Endothelial cell of umbilical vein (primary cell): ENCODE results near the gene TMEM51. TPM values are rescaled to one million over a fixed set of nuclear protein-coding genes. Genes with fewer than 3 reads are reported as not detected.

Experiments used
- BruUV-seq: library from RNA; stranded (reverse); fragments of 400-500 nt; replicated peaks from 2 replicates; lab custom pipeline; 2021; lab: Mats Ljungman, UMichigan
- CTCF ChIA-PET: fragments of 300-600, 350-600 bp; sonication (Branson Sonifier 250); formaldehyde crosslinking; loops from one replicate; lab custom pipeline; 2021; ENCODE audit warnings: antibody characterized with exemption, inconsistent platforms; lab: Charles Lee
- POLR2A ChIA-PET: fragments of 300-600, 350-600 bp; sonication (Branson Sonifier 250); formaldehyde crosslinking; loops from one replicate; lab custom pipeline; 2021; ENCODE audit warnings: antibody characterized with exemption, inconsistent platforms; lab: Charles Lee
- DNase-seq: peaks from one replicate; pipeline ENCODE4 v3.0.0-alpha.2; 2011; ENCODE audit warnings: low read depth, low spot score
- FAIRE-seq: peaks from 2 replicates; lab custom pipeline; 2011; peaks lifted over from hg19 to GRCh38; lab: Jason Lieb, UNC
- H2AFZ ChIP-seq: 2 replicates; pipeline ENCODE4 v1.6.0; 2012; ENCODE audit warnings: low read depth, low read length, control low read depth, inconsistent platforms
- H3K27ac ChIP-seq: 2 replicates; pipeline ENCODE4 v1.5.1; 2011; ENCODE audit warnings: low read depth, mild to moderate bottlenecking, control low read depth, low read length, moderate library complexity; ENCODE audit not compliant: insufficient read depth
- H3K27me3 ChIP-seq, 2 experiments: 2 replicates each; pipeline versions ENCODE4 v1.6.0 to v1.6.1; 2011; ENCODE audit warnings: low read length in 2 of 2, mixed read lengths in 1 of 2; ENCODE audit not compliant: control insufficient read depth in 2 of 2, insufficient read depth in 2 of 2
- H3K36me3 ChIP-seq, 2 experiments: 2 replicates in 1 of 2; 3 replicates in 1 of 2; pipeline ENCODE4 v1.5.1; 2011; ENCODE audit warnings: low read length in 2 of 2, mild to moderate bottlenecking in 1 of 2, moderate library complexity in 1 of 2; ENCODE audit not compliant: control insufficient read depth in 2 of 2, insufficient read depth in 2 of 2; ENCODE audit errors: extremely low read depth in 1 of 2
- H3K4me1 ChIP-seq: 3 replicates; pipeline ENCODE4 v1.5.1; 2011; ENCODE audit warnings: mild to moderate bottlenecking, low read length; ENCODE audit not compliant: control insufficient read depth, insufficient read depth; ENCODE audit errors: extremely low read depth
- H3K4me2 ChIP-seq: 2 replicates; pipeline ENCODE4 v1.6.1; 2011; ENCODE audit warnings: low read length, control low read depth, mixed read lengths; ENCODE audit not compliant: insufficient read depth
- H3K4me3 ChIP-seq, 3 experiments: fragments of 200-600 bp in 1 of 3; sonication (generic), shearing (Covaris generic) in 1 of 3; replicated peaks in 1 of 3; 2 replicates each; pipeline ENCODE4 v1.5.1; 2011 to 2016; ENCODE audit warnings: control low read depth in 3 of 3, low read length in 3 of 3, mild to moderate bottlenecking in 2 of 3, inconsistent platforms in 1 of 3, low read depth in 1 of 3, moderate library complexity in 1 of 3; ENCODE audit not compliant: insufficient read depth in 1 of 3
- H3K79me2 ChIP-seq: 2 replicates; pipeline ENCODE4 v1.6.0; 2012; ENCODE audit warnings: low read length, inconsistent platforms; ENCODE audit not compliant: control insufficient read depth, insufficient read depth
- H3K9ac ChIP-seq: replicated peaks from 2 replicates; pipeline ENCODE3; 2011; ENCODE audit warnings: low read length, control low read depth; ENCODE audit not compliant: insufficient read depth; ENCODE audit errors: extremely low read depth
- H3K9me1 ChIP-seq: replicated peaks from 3 replicates; pipeline ENCODE4 v1.6.0; 2011; ENCODE audit warnings: mild to moderate bottlenecking, low read length; ENCODE audit not compliant: control insufficient read depth, insufficient read depth; ENCODE audit errors: extremely low read depth
- H3K9me3 ChIP-seq: replicated peaks from 2 replicates; pipeline ENCODE4 v1.5.1; 2012; ENCODE audit warnings: low read length, inconsistent platforms; ENCODE audit not compliant: control insufficient read depth, insufficient read depth
- H4K20me1 ChIP-seq: replicated peaks from 2 replicates; pipeline ENCODE3; 2011; ENCODE audit warnings: mild to moderate bottlenecking, low read length; ENCODE audit not compliant: control insufficient read depth, insufficient read depth; ENCODE audit errors: extremely low read depth
- CTCF ChIP-seq, 2 donors: IDR thresholded peaks; 1 replicate in 1 of 2; 2 replicates in 1 of 2; pipeline ENCODE4 v1.5.1; 2011; ENCODE audit warnings: low read length in 2 of 2, mild to moderate bottlenecking in 2 of 2, moderate library complexity in 2 of 2, control low read depth in 1 of 2, inconsistent platforms in 1 of 2, low read depth in 1 of 2; ENCODE audit not compliant: insufficient read depth in 1 of 2; ENCODE audit errors: extremely low read depth in 1 of 2
- EZH2 ChIP-seq: IDR thresholded peaks from 2 replicates; pipeline ENCODE4 v1.6.1; 2012; ENCODE audit warnings: borderline replicate concordance, low read depth, mild to moderate bottlenecking, moderate library complexity, low read length, inconsistent platforms; ENCODE audit not compliant: severe bottlenecking
- FOS ChIP-seq: IDR thresholded peaks from 2 replicates; pipeline ENCODE4 v1.6.1; 2011; ENCODE audit warnings: mild to moderate bottlenecking, low read length, moderate library complexity, borderline replicate concordance; ENCODE audit not compliant: insufficient read depth
- GATA2 ChIP-seq: IDR thresholded peaks from 2 replicates; pipeline ENCODE4 v1.7.0; 2011; ENCODE audit warnings: low read depth, mild to moderate bottlenecking, moderate library complexity, mixed read lengths, low read length; ENCODE audit not compliant: insufficient read length, insufficient read depth
- JUN ChIP-seq: IDR thresholded peaks from 2 replicates; pipeline ENCODE4 v1.6.1; 2011; ENCODE audit warnings: borderline replicate concordance, low read depth; ENCODE audit not compliant: insufficient read length, insufficient read depth
- MAX ChIP-seq: IDR thresholded peaks from 2 replicates; pipeline ENCODE4 v1.6.1; 2011; ENCODE audit not compliant: insufficient read depth, insufficient read length
- MYC ChIP-seq: IDR thresholded peaks from one replicate; pipeline ENCODE4 v1.6.1; 2011; ENCODE audit warnings: mild to moderate bottlenecking, low read depth, low read length
- POLR2A ChIP-seq: IDR thresholded peaks from 2 replicates; pipeline ENCODE4 v1.6.1; 2012; ENCODE audit warnings: low read depth, mild to moderate bottlenecking, control low read depth, low read length
- POLR2AphosphoS5 ChIP-seq: IDR thresholded peaks from 2 replicates; pipeline ENCODE4 v1.6.1; 2012; ENCODE audit warnings: low read depth, mild to moderate bottlenecking, control low read depth, low read length, moderate library complexity; ENCODE audit not compliant: insufficient read depth
- dilution Hi-C: fragments of 300-500 bp; cut with MboI; formaldehyde crosslinking; loops from one replicate; pipeline ENCODE4 v1.15.0; 2019; ENCODE audit warnings: low sequenced_read_pairs; ENCODE audit not compliant: extremely low pct_ligation_motif_present
- intact Hi-C: fragments of 100-400 bp; cut with micrococcal nuclease; formaldehyde crosslinking; loops from one replicate; pipeline ENCODE4 v1.10.0; 2022
- polyA plus RNA-seq, 4 experiments: library from polyadenylated mRNA; depleted of rRNA in 3 of 4; stranded (reverse) in 3 of 4; unstranded in 1 of 4; fragments of >200 nt; gene quantifications; 2 replicates each; pipeline versions ENCODE4 v1.2.1 to v1.2.3, GENCODE V29; 2011 to 2012; ENCODE audit warnings: missing spikeins in 1 of 4
- total RNA-seq: library from RNA; stranded (reverse); gene quantifications from 2 replicates; pipeline ENCODE4 v1.2.3, GENCODE V29; 2021

Gene TMEM51
- total and polyA plus RNA-seq, 2 donors (not counting 3 experiments of a cell fraction or from before 2014, with no cell fraction given) = 13.7 to 13.9 TPM

- Histone ChIP-seq H3K4me1 (no peaks in the 10 kb centered on the region), H2AFZ (no peak overlapping the region), H3K4me3 (no peak overlapping the region), H3K9me1 (no peaks in the 10 kb centered on the region), H3K79me2 (no peaks in the 10 kb centered on the region), H3K4me2 (no peak overlapping the region), H3K9me3 (no peaks in the 10 kb centered on the region), H3K36me3 (no peaks in the 10 kb centered on the region), H3K27me3 (no peaks in the 10 kb centered on the region), H3K27ac (no peak overlapping the region), H3K9ac (no peak overlapping the region), H4K20me1 (no peaks in the 10 kb centered on the region)
- BruUV-seq = no TSS peak
- intact Hi-C loops (no loop called here), dilution Hi-C loops (no loop called here)
- FAIRE-seq (no peak), DNase-seq (no peak)
- no peak for TF ChIP-seq FOS
- TF ChIP-seq POLR2A = no peak
- TF ChIP-seq GATA2 = no peak
- no peak for TF ChIP-seq EZH2
- TF ChIP-seq CTCF (IDR thresholded peaks at IDR 0.05; ENCODE audit: extremely low read depth in 1 of 2, insufficient read depth in 1 of 2, low read depth in 1 of 2, low read length in 2 of 2) = no peak
- no peak for TF ChIP-seq JUN
- no peak for TF ChIP-seq MYC
- TF ChIP-seq MAX = no peak
- TF ChIP-seq POLR2AphosphoS5 = no peak
- CTCF ChIA-PET = no interaction called here
- POLR2A ChIA-PET = no interaction called here
Measured at GRCh38 chr1:15236746-15237145, 83.2 kb downstream of the TMEM51 start.
